G401 (cell line): ENCODE results near the gene ALS2CL. TPM values are rescaled to one million over a fixed set of nuclear protein-coding genes. Genes with fewer than 3 reads are reported as not detected.
A peak's percentile ranks its signal among the peaks of the same experiment; 100 is the strongest.

ENCODE experiments used
- DNase-seq: peaks from one replicate; pipeline ENCODE4 v3.0.0-alpha.2; 2015; ENCODE audit warnings: low spot score
- in situ Hi-C: cut with HindIII; loops from 2 replicates; pipeline ENCODE4 v1.10.0; 2016; ENCODE audit warnings: low sequenced_read_pairs, mixed read lengths
- total RNA-seq: library from RNA; depleted of rRNA; stranded (reverse); fragments of >200 nt; shearing (Covaris generic); gene quantifications from 2 replicates; pipeline ENCODE4 v1.2.3, GENCODE V29; 2014

ALS2CL gene
- total RNA-seq, 1 experiment from 2014 or later: 0.20 TPM

DNA sequence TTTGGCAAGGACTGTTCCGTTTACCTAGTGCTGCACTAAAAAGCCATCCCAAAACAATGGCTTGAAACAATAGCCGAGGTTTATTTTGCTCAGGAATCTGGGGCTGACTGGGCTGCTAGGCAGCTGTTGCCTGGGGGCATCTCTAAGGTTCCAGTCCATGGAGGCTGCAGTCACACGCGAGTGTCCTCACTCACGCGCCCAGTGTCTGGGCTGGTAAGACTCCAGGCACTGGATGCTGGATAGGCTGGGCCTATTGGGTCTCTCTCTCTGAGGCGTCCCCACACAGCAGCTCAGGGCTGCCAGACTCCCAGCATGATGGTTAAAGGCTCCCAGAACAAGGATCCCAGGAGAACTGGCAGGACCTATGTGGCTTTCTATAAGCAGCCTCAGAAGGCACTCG is 34.2 kb downstream of the ALS2CL start:
- in situ Hi-C loops: no loop called here
- DNase-seq: no peak

DNA sequence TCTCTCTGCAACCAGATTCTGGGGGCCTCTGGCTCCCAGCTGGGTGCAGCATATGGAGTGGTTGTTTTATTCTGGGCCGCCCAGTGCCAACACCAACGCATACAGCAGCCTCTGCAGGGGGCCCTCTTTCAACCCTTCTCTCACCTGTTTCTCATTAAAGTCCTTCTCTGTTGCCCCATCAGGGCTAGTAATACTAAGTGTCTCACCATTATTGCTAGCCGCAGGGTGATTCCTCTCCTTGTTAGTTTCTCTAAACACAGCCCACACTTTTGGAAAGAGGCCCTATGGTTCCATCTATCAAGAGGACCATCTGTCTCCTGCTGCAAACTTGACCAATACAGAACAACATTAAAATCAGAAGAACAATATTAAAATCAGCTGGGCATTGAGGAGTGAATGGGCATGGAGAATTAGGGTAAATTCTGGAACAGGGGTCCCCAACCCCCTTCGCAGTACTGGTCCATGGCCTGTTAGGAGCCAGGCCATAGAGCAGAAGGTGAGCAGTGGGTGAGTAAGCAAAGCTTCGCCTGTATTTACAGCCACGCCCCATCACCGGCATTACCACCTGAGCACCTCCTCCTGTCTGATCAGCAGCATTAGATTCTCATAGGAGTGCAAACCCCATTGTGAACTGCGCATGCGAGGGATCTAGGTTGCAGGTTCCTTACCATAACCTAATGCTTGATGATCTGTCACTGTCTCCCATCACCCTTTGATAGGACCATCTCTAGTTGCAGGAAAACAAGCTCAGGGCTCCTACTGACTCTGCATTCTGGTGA is 36.5 kb downstream of the ALS2CL start:
- peak; percentile 50 for DNase-seq
- in situ Hi-C loops: no loop called here

DNA sequence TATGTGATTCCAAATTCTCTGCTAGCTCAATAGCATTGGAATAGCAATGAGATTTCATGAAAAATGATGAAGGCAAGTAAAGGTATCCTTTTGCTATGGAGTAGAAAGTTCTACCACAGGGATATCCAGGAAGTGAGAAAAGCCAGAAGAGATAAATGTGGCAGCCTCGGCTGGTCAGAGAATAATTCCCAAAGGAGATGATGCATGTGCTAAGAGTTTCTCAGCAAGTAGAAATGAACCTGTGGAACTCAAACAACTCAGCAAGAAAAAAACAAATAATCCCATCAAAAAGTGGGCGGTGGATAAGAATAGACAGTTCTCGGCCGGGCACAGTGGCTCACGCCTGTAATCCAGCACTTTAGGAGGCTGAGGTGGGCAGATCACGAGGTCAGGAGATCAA is 38.2 kb downstream of the ALS2CL start:
- in situ Hi-C loops: no loop called here
- DNase-seq: no peak

DNA sequence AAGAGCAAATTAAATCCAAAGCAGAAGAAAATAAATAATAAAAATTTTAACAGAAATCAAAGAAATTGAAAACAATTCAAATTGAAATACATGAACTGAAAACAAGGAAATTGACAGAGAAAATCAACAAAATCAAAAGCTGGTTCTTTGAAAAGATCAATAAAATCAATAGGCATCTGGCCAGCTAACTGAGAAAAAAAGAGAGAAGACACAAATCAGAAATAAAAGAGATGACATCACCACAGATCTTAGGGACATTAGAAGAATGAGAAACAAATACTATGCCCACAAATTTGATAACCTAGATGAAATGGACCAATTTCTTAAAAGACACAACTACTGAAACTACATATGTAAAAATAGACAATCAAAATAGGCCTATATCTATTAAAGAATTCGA is 42.4 kb downstream of the ALS2CL start:
- in situ Hi-C loops: no loop called here
- DNase-seq: no peak

DNA sequence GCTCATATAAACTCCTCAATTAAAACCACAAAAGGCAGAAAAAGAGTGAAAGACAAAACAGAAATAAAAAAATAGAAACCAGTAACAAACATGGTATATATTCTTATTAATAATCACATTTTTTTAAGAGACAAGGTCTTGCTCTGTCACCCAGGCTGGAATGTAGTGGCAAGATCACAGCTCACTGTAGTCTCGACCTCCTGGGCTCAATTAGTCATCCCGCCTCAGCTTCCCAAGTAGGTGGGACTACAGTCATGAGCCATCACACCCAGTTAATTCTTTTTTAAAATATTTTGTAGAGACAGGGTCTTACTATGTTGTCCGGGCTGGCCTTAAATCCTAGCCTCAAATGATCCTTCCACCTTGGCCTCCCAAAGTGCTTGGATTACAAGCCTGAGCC is 44.0 kb downstream of the ALS2CL start:
- no peak for DNase-seq
- in situ Hi-C loops: no loop called here

- in situ Hi-C loops: no loop called here
- no peak for DNase-seq
These were observed 45.4 kb downstream of the ALS2CL start for GRCh38 chr3:46648096-46648495.

DNA sequence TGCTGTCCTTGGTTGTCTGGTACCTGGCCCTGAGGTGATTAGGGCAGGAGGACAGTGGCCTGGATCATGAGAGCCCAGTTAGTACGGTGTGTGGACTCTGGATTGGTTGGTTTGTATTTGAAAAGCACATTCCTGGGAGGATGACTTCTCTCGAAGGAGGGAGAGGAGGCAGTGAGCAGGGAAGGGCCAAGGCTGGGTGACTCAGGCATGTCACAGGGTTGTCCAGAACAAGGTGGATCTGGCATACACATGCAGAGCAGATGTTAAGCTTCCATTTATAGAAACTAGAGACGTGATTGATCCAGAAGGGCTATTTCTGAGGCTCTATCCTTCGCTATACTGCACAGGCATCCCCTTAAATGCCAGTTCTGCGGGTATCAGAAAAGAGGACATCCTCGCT is 46.8 kb downstream of the ALS2CL start:
- in situ Hi-C loops: no loop called here
- no peak for DNase-seq

GRCh38 chr3:46643701-46644100 is 49.8 kb downstream of the ALS2CL start:
- in situ Hi-C loops: no loop called here
- no peak for DNase-seq

GRCh38 chr3:46642971-46643370 is 50.5 kb downstream of the ALS2CL start:
- in situ Hi-C loops: no loop called here
- no peak for DNase-seq

- in situ Hi-C loops: no loop called here
- no peak for DNase-seq
These were observed 52.6 kb downstream of the ALS2CL start for GRCh38 chr3:46640927-46641326.

GRCh38 chr3:46639221-46639620 is 54.3 kb downstream of the ALS2CL start:
- no peak for DNase-seq
- in situ Hi-C loops: no loop called here

DNA sequence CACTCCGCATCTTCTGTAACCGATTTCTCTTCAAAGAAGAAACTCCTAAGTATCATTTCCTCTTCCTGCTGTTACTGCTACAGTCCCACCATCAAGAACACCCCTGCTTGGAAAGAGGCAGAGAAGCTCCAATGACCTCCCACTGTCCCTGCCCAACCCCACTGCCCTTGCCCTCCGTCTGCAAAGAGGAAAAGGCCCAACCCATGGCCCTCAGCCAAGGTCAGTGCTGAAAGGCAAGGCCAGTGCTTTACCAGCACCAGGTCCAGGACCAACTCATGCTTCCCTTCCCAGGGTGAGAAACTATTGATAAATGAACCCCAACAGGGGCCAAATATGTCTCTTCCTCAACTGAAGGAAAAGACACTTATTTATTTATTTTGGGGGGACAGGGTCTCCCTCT is 58.6 kb downstream of the ALS2CL start:
- in situ Hi-C loops: no loop called here
- DNase-seq: no peak

- no peak for DNase-seq
- in situ Hi-C loops: no loop called here
These were observed 60.7 kb downstream of the ALS2CL start for GRCh38 chr3:46632792-46633191.

DNA sequence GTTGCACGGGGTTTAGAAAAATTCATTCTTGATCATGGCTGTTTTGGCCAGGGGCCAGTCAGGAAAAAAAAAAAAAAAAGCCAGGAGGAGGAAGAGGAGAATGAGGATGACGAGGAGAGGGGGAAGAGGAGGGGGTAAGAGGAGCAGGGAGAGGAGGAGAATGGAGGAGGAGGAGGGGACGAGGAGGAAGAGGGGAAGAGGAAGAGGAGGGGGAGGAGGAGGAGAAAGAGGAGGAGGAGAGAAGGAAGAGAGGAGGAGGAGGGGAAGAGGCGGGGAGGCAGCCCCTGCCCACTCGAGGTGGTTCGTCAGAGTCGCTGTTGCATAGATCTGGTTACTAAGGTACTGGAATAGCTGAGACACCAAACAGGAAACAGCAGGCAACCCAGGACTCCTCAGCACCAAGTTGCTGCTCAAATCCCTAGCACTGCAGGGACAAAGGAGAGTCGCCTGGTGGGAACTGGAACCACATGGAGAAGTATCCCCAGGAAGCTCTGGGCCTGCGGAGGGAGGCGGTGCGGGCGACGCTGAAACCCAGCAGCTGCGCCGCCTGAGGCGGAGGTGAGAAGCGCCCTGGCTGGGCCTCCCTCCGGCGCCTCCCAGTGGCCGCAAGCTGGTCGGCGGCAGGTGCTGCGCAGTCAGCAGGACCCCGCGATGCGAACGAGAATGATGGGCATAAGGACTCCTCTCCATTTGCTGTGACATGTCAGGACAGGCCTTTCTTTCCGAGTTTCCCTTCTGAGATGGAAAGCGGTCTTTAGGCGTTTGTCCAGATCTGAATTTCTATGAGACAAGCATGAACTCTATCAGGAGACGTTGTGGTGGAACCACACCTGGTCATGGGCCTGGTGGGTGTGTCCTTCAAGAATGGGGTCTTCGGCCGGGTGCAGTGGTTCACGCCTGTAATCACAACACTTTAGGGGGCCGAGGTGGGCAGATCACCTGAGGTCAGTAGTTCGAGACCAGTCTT is 63.6 kb downstream of the ALS2CL start:
- peak; percentile 58 for DNase-seq
- in situ Hi-C loops: no loop called here

DNA sequence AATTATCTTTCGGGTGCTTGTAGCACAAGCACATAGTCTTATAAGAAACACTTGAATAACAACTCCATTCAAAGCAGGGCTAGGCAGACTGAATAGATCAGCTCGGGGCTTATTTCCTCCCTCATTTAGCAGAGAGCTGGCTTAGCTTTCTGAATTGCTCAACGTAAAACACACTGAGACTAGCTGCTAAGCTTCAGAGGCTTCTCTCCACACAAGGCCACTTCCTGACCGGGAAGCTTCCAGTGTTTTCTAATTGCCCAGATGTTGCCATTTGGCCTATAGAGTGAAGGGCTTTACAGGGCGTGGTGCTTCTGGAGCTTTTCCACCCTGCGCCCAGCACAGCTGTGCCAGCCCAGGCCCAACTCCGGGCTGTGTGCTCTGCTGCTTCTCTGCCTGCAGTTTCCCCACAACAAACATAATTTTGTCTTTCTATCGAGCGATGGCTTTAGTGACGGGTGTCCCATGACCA is 64.5 kb downstream of the ALS2CL start:
- DNase-seq: no peak
- in situ Hi-C loops: no loop called here

GRCh38 chr3:46627078-46627477 is 66.4 kb downstream of the ALS2CL start:
- in situ Hi-C loops: no loop called here
- no peak for DNase-seq

- in situ Hi-C loops: no loop called here
These were observed 67.4 kb downstream of the ALS2CL start for GRCh38 chr3:46626039-46626438.

DNA sequence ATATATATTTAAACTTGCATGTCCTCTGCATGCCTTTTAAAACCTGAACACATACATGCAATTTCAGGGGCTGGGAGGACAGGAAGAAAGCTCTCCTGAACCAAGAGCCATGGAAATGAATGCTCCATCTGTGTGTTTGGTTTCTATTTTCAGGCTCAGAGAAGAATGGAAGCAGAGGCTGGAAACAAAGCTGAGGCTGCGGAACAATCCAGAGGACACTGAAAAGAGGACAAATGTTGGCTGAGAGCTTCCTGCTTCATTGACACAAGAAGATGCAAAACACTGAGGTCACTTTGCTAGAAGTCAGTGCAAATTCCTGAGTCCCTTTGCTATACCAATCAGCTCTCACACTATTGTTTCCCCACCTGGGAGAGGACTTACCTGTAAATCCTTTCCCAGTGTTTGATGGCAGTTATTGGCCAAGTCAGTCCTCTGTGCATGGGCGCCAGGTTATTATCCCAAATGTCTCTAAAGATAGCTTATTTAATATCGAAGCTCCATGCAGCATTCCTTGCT is 68.4 kb downstream of the ALS2CL start:
- no peak for DNase-seq
- in situ Hi-C loops: no loop called here

More at GRCh38 chr3:46626039-46626438, 67.4 kb downstream of the ALS2CL start:
- DNase-seq: no peak

DNA sequence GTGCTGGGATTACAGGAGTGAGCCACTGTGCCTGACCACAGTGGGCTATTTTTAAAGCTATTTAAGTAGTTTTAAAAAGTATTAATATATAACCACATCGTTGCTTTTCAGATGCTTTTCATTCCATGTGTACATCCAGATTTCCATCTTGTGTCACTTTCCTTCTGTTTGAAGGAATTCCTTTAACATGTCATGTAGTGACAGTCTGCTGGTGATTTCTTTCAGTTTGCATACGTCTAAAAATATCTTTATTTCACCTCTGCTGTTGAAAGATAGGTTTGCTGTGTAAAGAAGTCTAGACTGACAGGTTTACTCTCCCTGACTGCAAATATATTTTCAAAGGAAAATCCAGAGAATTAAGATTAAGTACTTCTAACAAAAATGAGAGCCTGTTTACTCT is 68.9 kb downstream of the ALS2CL start:
- in situ Hi-C loops: no loop called here

More for the DNA sequence above, 68.9 kb downstream of the ALS2CL start:
- no peak for DNase-seq
